GM12872 (cell line): Measurements from ENCODE around the gene BICC1.

Source experiments
- CTCF ChIP-seq: IDR thresholded peaks from 3 replicates; pipeline ENCODE4 v1.5.1; 2011; ENCODE audit warnings: low read depth, mild to moderate bottlenecking, low read length, moderate library complexity; ENCODE audit not compliant: insufficient read depth

Gene BICC1

GRCh38 chr10:58570307-58570723, 57.6 kb downstream of the BICC1 start:
- no peak for TF ChIP-seq CTCF

- TF ChIP-seq CTCF = no peak
Measured at GRCh38 chr10:58570979-58571378, 58.3 kb downstream of the BICC1 start.

GRCh38 chr10:58573144-58573543, 60.5 kb downstream of the BICC1 start:
- TF ChIP-seq CTCF = no peak

GRCh38 chr10:58574058-58574457, 61.4 kb downstream of the BICC1 start:
- TF ChIP-seq CTCF = no peak

- TF ChIP-seq CTCF = no peak
Measured at GRCh38 chr10:58575491-58575890, 62.8 kb downstream of the BICC1 start.

- no peak for TF ChIP-seq CTCF
Measured at GRCh38 chr10:58576751-58577436, 64.2 kb downstream of the BICC1 start.

- no peak for TF ChIP-seq CTCF
Measured at GRCh38 chr10:58577437-58577777, 64.7 kb downstream of the BICC1 start.
